ENCODE measurements around the gene TNFRSF1B. TPM values are rescaled to one million over a fixed set of nuclear protein-coding genes. Genes with fewer than 3 reads are reported as not detected.
A peak's percentile ranks its signal among the peaks of the same experiment; 100 is the strongest.

TNFRSF1B gene
- total and polyA plus RNA-seq, 2 experiments from 2014 or later: 0.91 to 4.1 TPM

- no peak for TF ChIP-seq ZNF462 (CRISPR knock-in tag; IDR thresholded peaks at IDR 0.05)
- no peak for TF ChIP-seq EZH2phosphoT487 (IDR thresholded peaks at IDR 0.05; ENCODE audit: unreplicated experiment)
- TF ChIP-seq ZNF331 (CRISPR knock-in tag; IDR thresholded peaks at IDR 0.05; ENCODE audit: low read depth): no peak
These were observed 65.4 kb downstream of the TNFRSF1B start (continued) for GRCh38 chr1:12232221-12232620.

DNA sequence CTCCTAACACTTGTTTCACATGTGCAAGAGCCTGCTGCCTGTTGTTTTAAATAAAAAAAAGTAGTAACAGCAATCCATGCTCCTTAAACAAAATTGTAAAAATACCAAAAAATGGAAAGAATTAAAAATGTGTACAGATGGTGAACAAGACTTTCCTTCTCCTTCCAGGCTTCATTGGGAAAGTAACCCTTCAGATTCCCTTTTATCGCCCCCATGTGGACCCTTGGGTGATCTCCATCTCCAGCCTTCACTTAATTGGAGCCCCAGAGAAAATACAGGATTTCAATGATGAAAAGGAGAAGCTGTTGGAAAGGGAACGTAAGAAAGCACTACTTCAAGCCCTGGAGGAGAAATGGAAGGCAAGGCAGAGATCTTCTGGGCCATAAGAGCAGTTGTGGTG, 77.3 kb downstream of the TNFRSF1B start:
- no peaks in the 10 kb centered on the region; the same call in none of the 2 replicates for H3K36me3 ChIP-seq (ENCODE audit: insufficient read depth)
- no peak for TF ChIP-seq EZH2phosphoT487 (IDR thresholded peaks at IDR 0.05; ENCODE audit: unreplicated experiment)
- TF ChIP-seq EZH2 (IDR thresholded peaks at IDR 0.05; ENCODE audit: low read depth, unreplicated experiment): no peak
- TF ChIP-seq NANOG (IDR thresholded peaks at IDR 0.05; ENCODE audit: borderline replicate concordance): no peak
- TF ChIP-seq JUNB (IDR thresholded peaks at IDR 0.05; ENCODE audit: unreplicated experiment): no peak
- TF ChIP-seq ZNF331 (CRISPR knock-in tag; IDR thresholded peaks at IDR 0.05; ENCODE audit: low read depth): no peak
- no peak for TF ChIP-seq CREB1 (CRISPR knock-in tag; IDR thresholded peaks at IDR 0.05; ENCODE audit: low read depth)
- TF ChIP-seq CTCF (conservative IDR thresholded peaks at IDR 0.05; ENCODE audit: low read depth in 2 of 2): peak; percentile 68 to 80
- ATAC-seq (peak; percentile 49), DNase-seq (ENCODE audit: low spot score) (peak; percentile 72)
- H3K4me1 ChIP-seq (ENCODE audit: insufficient read depth): peaks cover 34% of the 10 kb centered on the region
- peaks cover 4% of the 10 kb centered on the region for H3K27me3 Mint-ChIP-seq (ENCODE audit: insufficient read depth, low read depth, poor library complexity)
- no peaks in the 10 kb centered on the region for H3K27me3 ChIP-seq (ENCODE audit: insufficient read depth)
- H3K4me3 Mint-ChIP-seq: no peak overlapping the region
- 0 out of 2 replicates have a peak, but pooled peaks cover 10% of the 10 kb centered on the region for H3K79me2 ChIP-seq (replicated peaks; ENCODE audit: insufficient read depth)
- no peaks in the 10 kb centered on the region for H4K20me1 ChIP-seq (replicated peaks; ENCODE audit: insufficient read depth)
- H3K27ac Mint-ChIP-seq: no peak overlapping the region; the same call in 1 of the 2 replicates
- H2AFZ ChIP-seq: no peak overlapping the region
- peaks cover 7% of the 10 kb centered on the region; the same call in 1 of the 2 replicates for H3F3A ChIP-seq (replicated peaks; ENCODE audit: low read depth)
- H3K4me2 ChIP-seq: no peak overlapping the region
- no peak overlapping the region for H3K4me3 ChIP-seq
- H3K4me1 Mint-ChIP-seq: peaks cover 25% of the 10 kb centered on the region
- H3K9me3 Mint-ChIP-seq: no peaks in the 10 kb centered on the region
- no peaks in the 10 kb centered on the region for H3K9me2 ChIP-seq (ENCODE audit: insufficient read depth)
- peaks cover 17% of the 10 kb centered on the region; the same call in 2 of the 3 replicates for H3K36me3 Mint-ChIP-seq (ENCODE audit: low read depth)
- no peak overlapping the region for H3K27ac ChIP-seq (ENCODE audit: low read depth)

Data from GM23338 (cell line).